ENCODE measurements around the gene CREB5. TPM values are rescaled to one million over a fixed set of nuclear protein-coding genes. Genes with fewer than 3 reads are reported as not detected.

The CREB5 gene
- total RNA-seq, 1 donor from 2014 or later: 8.9 TPM

- peaks cover 23% of the 10 kb centered on the region for H3K4me1 ChIP-seq
- TF ChIP-seq CTCF (IDR thresholded peaks at IDR 0.05): no peak
- H3K4me3 ChIP-seq: peak overlapping the region; percentile 48
- H3K27ac ChIP-seq: no peak overlapping the region
- intact Hi-C loops (cut with DNase I): no loop called here
- peak; percentile 19 for ATAC-seq
- no peaks in the 10 kb centered on the region for H3K9me3 ChIP-seq
- peaks cover 43% of the 10 kb centered on the region for H3K27me3 ChIP-seq
- DNase-seq: no peak
- H3K36me3 ChIP-seq: no peaks in the 10 kb centered on the region
These were observed 1.4 kb upstream of the CREB5 start for GRCh38 chr7:28410628-28411531.

- Histone ChIP-seq H3K36me3 (no peaks in the 10 kb centered on the region), H3K4me1 (peaks cover 23% of the 10 kb centered on the region), H3K4me3 (no peak overlapping the region), H3K9me3 (no peaks in the 10 kb centered on the region), H3K27ac (no peak overlapping the region), H3K27me3 (peaks cover 51% of the 10 kb centered on the region)
- no peak for TF ChIP-seq CTCF (IDR thresholded peaks at IDR 0.05)
- intact Hi-C loops (cut with DNase I): no loop called here
- DNase-seq (no peak), ATAC-seq (no peak)
These were observed 693 bp downstream of the CREB5 start for GRCh38 chr7:28413011-28413410.

- no peak for TF ChIP-seq CTCF (IDR thresholded peaks at IDR 0.05)
- no peak overlapping the region for H3K27ac ChIP-seq
- no peak overlapping the region for H3K4me3 ChIP-seq
- ATAC-seq (no peak), DNase-seq (no peak)
- H3K4me1 ChIP-seq: peaks cover 20% of the 10 kb centered on the region
- H3K9me3 ChIP-seq: no peaks in the 10 kb centered on the region
- intact Hi-C loops (cut with DNase I): no loop called here
- no peaks in the 10 kb centered on the region for H3K36me3 ChIP-seq
- peaks cover 51% of the 10 kb centered on the region for H3K27me3 ChIP-seq
These were observed 2.1 kb downstream of the CREB5 start for GRCh38 chr7:28414453-28414852.

- ATAC-seq (no peak), DNase-seq (no peak)
- no peak for TF ChIP-seq CTCF (IDR thresholded peaks at IDR 0.05)
- Histone ChIP-seq H3K4me1 (no peaks in the 10 kb centered on the region), H3K27ac (no peak overlapping the region), H3K27me3 (peaks cover 28% of the 10 kb centered on the region), H3K36me3 (no peaks in the 10 kb centered on the region), H3K9me3 (no peaks in the 10 kb centered on the region), H3K4me3 (no peak overlapping the region)
- intact Hi-C loops (cut with DNase I): no loop called here
These were observed 5.1 kb downstream of the CREB5 start for GRCh38 chr7:28417321-28417940.

- Histone ChIP-seq H3K9me3 (no peaks in the 10 kb centered on the region), H3K27ac (no peak overlapping the region), H3K4me3 (no peak overlapping the region), H3K36me3 (no peaks in the 10 kb centered on the region), H3K4me1 (no peaks in the 10 kb centered on the region), H3K27me3 (peaks cover 25% of the 10 kb centered on the region)
- TF ChIP-seq CTCF (IDR thresholded peaks at IDR 0.05): no peak
- intact Hi-C loops (cut with DNase I): no loop called here
- no peak for ATAC-seq
- DNase-seq: no peak
These were observed 6.0 kb downstream of the CREB5 start for GRCh38 chr7:28418311-28418710.
